LNCaP clone FGC (cell line): ENCODE results near the gene CCSER1.
A peak's percentile ranks its signal among the peaks of the same experiment; 100 is the strongest.
"Not testable (repeated sequence)": the region's sequence is repeated elsewhere in the genome, so short reads cannot be mapped to it uniquely, and the experiment has no call there.

ENCODE experiments used
- DNase-seq: peaks from one replicate; pipeline ENCODE4 v3.0.0-alpha.2; 2011; ENCODE audit warnings: low read depth
- H3K4me3 ChIP-seq: 2 replicates; pipeline ENCODE4 v1.5.1; 2011; ENCODE audit warnings: mild to moderate bottlenecking, low read depth, low read length, control low read depth
- CTCF ChIP-seq: IDR thresholded peaks from 2 replicates; pipeline ENCODE4 v1.5.1; 2012; ENCODE audit warnings: mild to moderate bottlenecking; ENCODE audit not compliant: control insufficient read depth, insufficient read depth; ENCODE audit errors: extremely low read depth

Gene CCSER1

GRCh38 chr4:90292438-90292837 is 165.2 kb downstream of the CCSER1 start:
- TF ChIP-seq CTCF, result no peak
- no peak for DNase-seq
- H3K4me3 ChIP-seq, result no peak overlapping the region

GRCh38 chr4:90293320-90293719 is 166.1 kb downstream of the CCSER1 start:
- peak; percentile 37 for TF ChIP-seq CTCF
- DNase-seq, result no peak
- H3K4me3 ChIP-seq, result no peak overlapping the region

GRCh38 chr4:90299373-90299772 is 172.2 kb downstream of the CCSER1 start:
- TF ChIP-seq CTCF, result no peak
- no peak overlapping the region for H3K4me3 ChIP-seq
- DNase-seq, result no peak

GRCh38 chr4:90306810-90307209 is 179.6 kb downstream of the CCSER1 start:
- no peak overlapping the region for H3K4me3 ChIP-seq
- no peak for DNase-seq
- no peak for TF ChIP-seq CTCF

- DNase-seq, H3K4me3 ChIP-seq: not testable (repeated sequence)
These were observed 189.9 kb downstream of the CCSER1 start for GRCh38 chr4:90317140-90317539.

- no peak overlapping the region for H3K4me3 ChIP-seq
- no peak for TF ChIP-seq CTCF
- DNase-seq, result no peak
These were observed 190.6 kb downstream of the CCSER1 start for GRCh38 chr4:90317785-90318184.

GRCh38 chr4:90318193-90318592 is 191.0 kb downstream of the CCSER1 start:
- DNase-seq, result no peak

More at GRCh38 chr4:90318193-90318592, 191.0 kb downstream of the CCSER1 start:
- no peak overlapping the region for H3K4me3 ChIP-seq
- no peak for TF ChIP-seq CTCF
